GM21447 (cell line): ENCODE data around the gene USP34.

Experiments used
- ATAC-seq: cut with Tn5 transposase; IDR thresholded peaks from one replicate; pipeline ENCODE4 v1.9.1; 2021; ENCODE audit not compliant: unreplicated experiment

The USP34 gene

GRCh38 chr2:61377046-61377445 is 93.8 kb downstream of the USP34 start:
- ATAC-seq: no peak

GRCh38 chr2:61376211-61376610 is 94.7 kb downstream of the USP34 start:
- no peak for ATAC-seq

- ATAC-seq: no peak
Observed at GRCh38 chr2:61371027-61371426, 99.9 kb downstream of the USP34 start.

GRCh38 chr2:61368687-61369665 is 101.9 kb downstream of the USP34 start:
- ATAC-seq: no peak

GRCh38 chr2:61367177-61367576 is 103.7 kb downstream of the USP34 start:
- no peak for ATAC-seq

GRCh38 chr2:61363580-61363979 is 107.3 kb downstream of the USP34 start:
- ATAC-seq: no peak

GRCh38 chr2:61362873-61363272 is 108.0 kb downstream of the USP34 start:
- ATAC-seq: no peak

- ATAC-seq: no peak
Observed at GRCh38 chr2:61361068-61361467, 109.8 kb downstream of the USP34 start.

- ATAC-seq: no peak
Observed at GRCh38 chr2:61359058-61359457, 111.8 kb downstream of the USP34 start.

GRCh38 chr2:61357681-61358080 is 113.2 kb downstream of the USP34 start:
- no peak for ATAC-seq

- ATAC-seq: no peak
Observed at GRCh38 chr2:61356958-61357350, 113.9 kb downstream of the USP34 start.

- ATAC-seq: no peak
Observed at GRCh38 chr2:61356261-61356957, 114.5 kb downstream of the USP34 start.

GRCh38 chr2:61354543-61355197 is 116.2 kb downstream of the USP34 start:
- ATAC-seq: no peak

- no peak for ATAC-seq
Observed at GRCh38 chr2:61353909-61354308, 117.0 kb downstream of the USP34 start.

- no peak for ATAC-seq
Observed at GRCh38 chr2:61350777-61351176, 120.1 kb downstream of the USP34 start.

- no peak for ATAC-seq
Observed at GRCh38 chr2:61343141-61343540, 127.7 kb downstream of the USP34 start.

GRCh38 chr2:61340242-61340641 is 130.6 kb downstream of the USP34 start:
- no peak for ATAC-seq

GRCh38 chr2:61338447-61338846 is 132.4 kb downstream of the USP34 start:
- ATAC-seq: no peak

GRCh38 chr2:61335187-61335586 is 135.7 kb downstream of the USP34 start:
- no peak for ATAC-seq

- no peak for ATAC-seq
Observed at GRCh38 chr2:61334466-61334865, 136.4 kb downstream of the USP34 start.

- ATAC-seq: no peak
Observed at GRCh38 chr2:61328707-61329251, 142.1 kb downstream of the USP34 start.
